Measurements from ENCODE around the gene SERPINA4. TPM values are rescaled to one million over a fixed set of nuclear protein-coding genes. Genes with fewer than 3 reads are reported as not detected.

Gene SERPINA4
- total RNA-seq, 4 donors from 2014 or later: not detected

DNA sequence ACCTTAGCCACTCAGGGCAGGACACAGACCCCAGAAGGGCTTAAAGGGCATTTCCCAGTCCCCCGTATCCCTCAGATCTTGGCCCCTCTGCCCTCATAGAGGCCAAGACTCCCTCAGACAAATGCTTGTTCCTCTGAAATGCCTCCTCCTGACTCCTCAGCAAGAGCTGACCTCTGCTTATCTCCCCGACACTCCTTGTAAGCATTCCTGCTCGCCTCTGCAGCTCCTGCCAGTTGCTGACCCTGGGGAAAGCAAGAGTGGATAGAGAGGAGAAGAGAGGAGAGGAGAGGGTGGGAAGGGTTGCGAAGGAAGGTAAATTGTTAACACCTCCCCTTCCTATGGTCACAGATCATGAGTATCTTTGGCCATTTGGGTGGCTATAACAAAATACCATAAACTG lies 27.1 kb downstream of the SERPINA4 start:
- Histone ChIP-seq H3K27me3 (no peaks in the 10 kb centered on the region), H3K9me3 (no peaks in the 10 kb centered on the region), H3K4me1 (no peaks in the 10 kb centered on the region), H3K4me3 (no peak overlapping the region), H3K27ac (no peak overlapping the region), H3K36me3 (no peaks in the 10 kb centered on the region)
- 86% methylated on average over 4 of the region's 4 CpGs for WGBS
- DNase-seq (ENCODE audit: low spot score in 2 of 2): no peak
- TF ChIP-seq, protein P1, sequence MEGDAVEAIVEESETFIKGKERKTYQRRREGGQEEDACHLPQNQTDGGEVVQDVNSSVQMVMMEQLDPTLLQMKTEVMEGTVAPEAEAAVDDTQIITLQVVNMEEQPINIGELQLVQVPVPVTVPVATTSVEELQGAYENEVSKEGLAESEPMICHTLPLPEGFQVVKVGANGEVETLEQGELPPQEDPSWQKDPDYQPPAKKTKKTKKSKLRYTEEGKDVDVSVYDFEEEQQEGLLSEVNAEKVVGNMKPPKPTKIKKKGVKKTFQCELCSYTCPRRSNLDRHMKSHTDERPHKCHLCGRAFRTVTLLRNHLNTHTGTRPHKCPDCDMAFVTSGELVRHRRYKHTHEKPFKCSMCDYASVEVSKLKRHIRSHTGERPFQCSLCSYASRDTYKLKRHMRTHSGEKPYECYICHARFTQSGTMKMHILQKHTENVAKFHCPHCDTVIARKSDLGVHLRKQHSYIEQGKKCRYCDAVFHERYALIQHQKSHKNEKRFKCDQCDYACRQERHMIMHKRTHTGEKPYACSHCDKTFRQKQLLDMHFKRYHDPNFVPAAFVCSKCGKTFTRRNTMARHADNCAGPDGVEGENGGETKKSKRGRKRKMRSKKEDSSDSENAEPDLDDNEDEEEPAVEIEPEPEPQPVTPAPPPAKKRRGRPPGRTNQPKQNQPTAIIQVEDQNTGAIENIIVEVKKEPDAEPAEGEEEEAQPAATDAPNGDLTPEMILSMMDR (IDR thresholded peaks at IDR 0.05): no peak
- TF ChIP-seq EP300 (IDR thresholded peaks at IDR 0.05) (no peak), POLR2AphosphoS5 (IDR thresholded peaks at IDR 0.05) (no peak), POLR2A (IDR thresholded peaks at IDR 0.05) (no peak)

DNA sequence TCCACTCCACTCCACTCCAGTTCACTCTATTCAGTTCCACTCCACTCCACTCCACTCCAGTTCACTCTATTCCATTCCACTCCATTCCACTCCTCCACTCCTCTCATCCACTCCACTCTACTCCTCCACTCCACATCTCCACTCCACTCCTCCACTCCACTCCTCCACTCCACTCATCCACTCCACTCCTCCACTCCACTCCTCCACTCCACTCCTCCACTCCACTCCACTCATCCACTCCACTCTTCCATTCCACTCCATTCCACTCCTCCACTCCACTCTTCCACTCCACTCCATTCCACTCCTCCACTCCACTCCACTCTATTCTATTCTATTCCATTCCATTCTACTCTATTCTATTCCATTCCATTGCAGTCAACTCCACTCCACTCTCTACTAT lies 29.8 kb downstream of the SERPINA4 start:
- Histone ChIP-seq H3K27me3 (no peaks in the 10 kb centered on the region), H3K4me3 (no peak overlapping the region), H3K27ac (no peak overlapping the region), H3K4me1 (no peaks in the 10 kb centered on the region), H3K9me3 (no peaks in the 10 kb centered on the region), H3K36me3 (no peaks in the 10 kb centered on the region)
- DNase-seq (ENCODE audit: low spot score in 2 of 2): no peak
- TF ChIP-seq EP300 (IDR thresholded peaks at IDR 0.05): no peak
- TF ChIP-seq POLR2AphosphoS5 (IDR thresholded peaks at IDR 0.05): no peak
- no peak for TF ChIP-seq POLR2A (IDR thresholded peaks at IDR 0.05)
- TF ChIP-seq, protein P1 (IDR thresholded peaks at IDR 0.05): no peak

DNA sequence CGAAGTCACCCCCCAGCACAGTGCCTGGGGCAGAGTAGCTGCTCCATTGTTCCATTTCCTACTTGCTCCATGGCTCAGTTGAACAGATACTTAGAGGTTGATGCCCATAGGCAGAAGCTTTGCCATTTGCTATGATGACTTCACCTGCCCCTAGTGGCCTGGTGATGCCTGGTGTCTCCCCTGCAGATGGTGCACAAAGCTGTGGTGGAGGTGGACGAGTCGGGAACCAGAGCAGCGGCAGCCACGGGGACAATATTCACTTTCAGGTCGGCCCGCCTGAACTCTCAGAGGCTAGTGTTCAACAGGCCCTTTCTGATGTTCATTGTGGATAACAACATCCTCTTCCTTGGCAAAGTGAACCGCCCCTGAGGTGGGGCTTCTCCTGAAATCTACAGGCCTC lies 30.6 kb downstream of the SERPINA4 start:
- WGBS: 92% methylated on average over 8 of the region's 8 CpGs

DNA sequence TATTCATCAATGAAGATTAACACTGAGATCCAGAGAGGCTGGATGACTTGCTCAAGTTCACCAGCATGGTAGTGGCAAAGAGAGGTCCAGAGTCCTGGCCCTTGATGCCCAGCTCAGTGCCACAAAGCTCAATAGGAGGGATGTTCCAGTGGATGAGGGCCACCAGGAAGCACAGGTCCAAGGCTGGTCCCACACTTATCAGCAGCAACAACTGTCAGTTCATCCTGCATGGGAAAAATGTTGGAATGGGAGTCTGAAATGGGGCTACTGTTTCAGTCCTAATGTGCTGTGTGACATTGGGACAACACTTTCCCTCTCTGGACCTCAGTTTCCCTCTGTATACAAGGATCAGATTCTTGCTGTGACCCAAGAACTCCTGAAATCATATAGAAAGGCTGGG lies 31.2 kb downstream of the SERPINA4 start:
- no peak for DNase-seq (ENCODE audit: low spot score in 2 of 2)
- H3K9me3 ChIP-seq: no peaks in the 10 kb centered on the region
- H3K4me1 ChIP-seq: no peaks in the 10 kb centered on the region
- no peak overlapping the region for H3K27ac ChIP-seq
- TF ChIP-seq, protein P1 (IDR thresholded peaks at IDR 0.05): no peak
- TF ChIP-seq EP300 (IDR thresholded peaks at IDR 0.05) (no peak), POLR2A (IDR thresholded peaks at IDR 0.05) (no peak), POLR2AphosphoS5 (IDR thresholded peaks at IDR 0.05) (no peak)
- no peak overlapping the region for H3K4me3 ChIP-seq
- H3K36me3 ChIP-seq: no peaks in the 10 kb centered on the region
- no peaks in the 10 kb centered on the region for H3K27me3 ChIP-seq

More for the DNA sequence above, 30.6 kb downstream of the SERPINA4 start:
- no peaks in the 10 kb centered on the region for H3K9me3 ChIP-seq
- H3K27me3 ChIP-seq: no peaks in the 10 kb centered on the region
- TF ChIP-seq, protein P1 (IDR thresholded peaks at IDR 0.05): no peak
- TF ChIP-seq POLR2A (IDR thresholded peaks at IDR 0.05) (no peak), EP300 (IDR thresholded peaks at IDR 0.05) (no peak), POLR2AphosphoS5 (IDR thresholded peaks at IDR 0.05) (no peak)
- no peak for DNase-seq (ENCODE audit: low spot score in 2 of 2)
- no peak overlapping the region for H3K4me3 ChIP-seq
- no peak overlapping the region for H3K27ac ChIP-seq
- no peaks in the 10 kb centered on the region for H3K36me3 ChIP-seq
- no peaks in the 10 kb centered on the region for H3K4me1 ChIP-seq

DNA sequence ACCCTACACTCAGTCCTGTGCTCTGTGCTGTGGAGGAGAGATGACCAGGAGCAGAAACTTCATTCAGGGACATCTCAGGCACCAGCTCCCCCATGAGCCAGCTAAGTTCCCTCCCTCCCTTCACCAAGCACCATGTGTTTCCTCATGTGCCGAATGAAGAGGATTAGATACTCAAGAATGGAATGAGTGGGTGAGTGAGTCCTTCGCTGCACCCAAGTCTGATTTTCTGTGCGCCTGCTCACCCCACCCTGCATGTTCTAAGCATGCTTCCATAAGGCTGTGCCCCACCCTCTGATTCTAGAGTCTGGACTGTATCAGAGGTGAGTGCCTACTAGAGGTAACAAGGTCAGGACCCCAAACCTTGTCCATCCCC lies 32.1 kb downstream of the SERPINA4 start:
- Histone ChIP-seq H3K27me3 (no peaks in the 10 kb centered on the region), H3K4me3 (no peak overlapping the region), H3K36me3 (no peaks in the 10 kb centered on the region), H3K27ac (no peak overlapping the region), H3K4me1 (peaks cover 1% of the 10 kb centered on the region), H3K9me3 (no peaks in the 10 kb centered on the region)
- DNase-seq (ENCODE audit: low spot score in 2 of 2): no peak
- TF ChIP-seq POLR2AphosphoS5 (IDR thresholded peaks at IDR 0.05) (no peak), POLR2A (IDR thresholded peaks at IDR 0.05) (no peak), EP300 (IDR thresholded peaks at IDR 0.05) (no peak)
- TF ChIP-seq, protein P1 (IDR thresholded peaks at IDR 0.05): no peak
- 60% methylated on average over 1 of the region's 3 CpGs for WGBS

All from suprapubic skin (tissue), 4 donors.